DMS53 (cell line): ENCODE measurements around the gene MYCBP.
A peak's percentile ranks its signal among the peaks of the same experiment; 100 is the strongest.

Experiments used
- DNase-seq: peaks from one replicate; lab custom pipeline; 2025; lab: John Stamatoyannopoulos, UW

MYCBP gene

DNA sequence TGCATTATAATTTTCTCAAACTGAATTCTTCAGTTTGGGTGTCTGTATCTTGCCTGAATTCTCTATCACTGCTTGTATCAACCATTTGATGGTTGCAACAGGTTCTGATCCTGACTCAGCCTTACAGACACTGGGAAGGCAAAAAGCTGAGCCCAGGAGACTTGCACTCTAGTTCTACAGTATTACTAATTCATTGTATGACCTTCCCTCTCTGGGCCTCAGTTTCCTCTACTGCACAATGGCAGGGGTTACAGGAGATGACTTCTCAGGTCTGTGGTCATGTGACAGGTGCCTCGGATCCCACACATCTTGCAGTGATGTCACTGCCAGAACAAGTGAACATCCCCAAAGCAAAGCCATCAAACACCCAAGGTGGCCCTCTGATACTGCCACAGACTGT, 52.3 kb downstream of the MYCBP start:
- DNase-seq: no peak

DNA sequence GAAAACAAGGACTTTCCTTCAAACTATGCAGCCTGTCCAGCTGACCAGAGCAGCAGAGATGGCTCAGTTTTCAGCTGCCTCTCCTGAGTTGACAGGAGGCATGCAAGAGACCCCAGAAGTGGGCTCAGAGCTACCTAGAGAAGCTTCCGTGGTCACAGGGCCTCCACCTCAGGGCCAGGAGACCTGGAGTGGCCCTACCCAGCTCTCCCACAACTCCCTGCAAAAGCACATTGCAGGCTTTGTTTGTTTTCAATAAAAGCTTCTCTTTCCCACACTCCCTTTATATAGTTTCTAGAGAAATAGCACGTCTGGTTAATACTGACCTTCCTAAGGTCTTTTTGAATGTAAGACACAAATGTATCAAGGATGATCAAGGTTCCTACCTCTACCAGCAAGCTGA, 53.6 kb downstream of the MYCBP start:
- no peak for DNase-seq

DNA sequence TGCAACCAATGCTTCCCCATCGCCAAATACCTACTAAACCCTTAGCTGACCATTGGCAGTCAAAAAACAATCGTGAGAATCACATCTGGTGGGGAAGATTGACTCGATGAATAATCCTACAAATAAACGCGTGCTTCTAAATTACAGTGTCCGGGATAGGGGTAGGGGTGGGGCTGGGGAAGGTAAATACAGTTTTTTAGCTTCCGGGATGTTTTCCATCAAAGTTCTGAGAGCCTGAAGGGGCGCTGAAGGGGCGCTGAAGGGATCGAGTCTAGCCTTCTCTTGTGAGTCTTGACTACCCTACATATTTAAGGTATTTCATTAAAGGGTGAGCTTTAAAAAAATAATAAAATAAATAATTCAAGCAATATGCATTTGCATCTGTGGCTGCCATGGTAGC, 54.1 kb downstream of the MYCBP start:
- DNase-seq: no peak

DNA sequence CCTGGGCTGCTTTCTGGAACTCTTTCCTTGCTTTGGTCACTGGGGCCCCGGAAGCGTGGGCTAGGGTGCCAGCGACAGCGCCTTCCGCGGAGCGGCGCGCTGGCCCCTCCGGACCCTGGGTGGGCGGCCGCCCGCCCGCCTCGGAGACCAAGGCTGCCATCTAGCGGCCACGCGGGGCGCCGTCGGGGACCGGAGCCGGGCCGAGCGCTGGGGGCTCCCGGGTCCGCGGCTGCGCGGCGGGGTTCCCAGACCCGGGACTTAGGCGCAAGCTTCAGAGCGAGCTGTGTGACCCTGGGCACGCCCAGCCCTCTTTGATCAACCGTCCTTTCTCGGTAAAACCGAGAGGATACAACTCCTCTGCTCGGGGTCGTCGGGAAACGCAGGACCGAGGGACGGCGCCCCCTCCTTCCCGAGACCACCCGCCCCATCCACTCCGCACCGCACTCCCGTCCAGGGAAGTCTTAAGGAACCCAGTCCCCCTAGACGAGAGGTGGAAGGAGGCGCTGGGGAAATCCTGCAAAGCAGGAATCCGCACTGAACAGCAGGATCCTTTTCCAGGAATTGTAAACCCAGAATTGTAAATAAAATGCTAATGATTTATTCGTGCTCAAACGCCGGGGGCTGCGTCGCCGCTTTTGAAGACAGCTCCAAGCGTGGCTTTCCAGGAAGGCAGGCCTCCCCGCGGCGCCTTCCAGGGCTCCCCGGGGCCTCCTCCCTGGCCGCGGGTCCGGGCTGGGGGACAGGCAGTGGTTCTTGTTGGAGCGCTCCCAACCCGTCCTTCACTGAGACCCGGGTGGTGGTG, 54.8 kb downstream of the MYCBP start:
- peak; percentile 16 for DNase-seq

DNA sequence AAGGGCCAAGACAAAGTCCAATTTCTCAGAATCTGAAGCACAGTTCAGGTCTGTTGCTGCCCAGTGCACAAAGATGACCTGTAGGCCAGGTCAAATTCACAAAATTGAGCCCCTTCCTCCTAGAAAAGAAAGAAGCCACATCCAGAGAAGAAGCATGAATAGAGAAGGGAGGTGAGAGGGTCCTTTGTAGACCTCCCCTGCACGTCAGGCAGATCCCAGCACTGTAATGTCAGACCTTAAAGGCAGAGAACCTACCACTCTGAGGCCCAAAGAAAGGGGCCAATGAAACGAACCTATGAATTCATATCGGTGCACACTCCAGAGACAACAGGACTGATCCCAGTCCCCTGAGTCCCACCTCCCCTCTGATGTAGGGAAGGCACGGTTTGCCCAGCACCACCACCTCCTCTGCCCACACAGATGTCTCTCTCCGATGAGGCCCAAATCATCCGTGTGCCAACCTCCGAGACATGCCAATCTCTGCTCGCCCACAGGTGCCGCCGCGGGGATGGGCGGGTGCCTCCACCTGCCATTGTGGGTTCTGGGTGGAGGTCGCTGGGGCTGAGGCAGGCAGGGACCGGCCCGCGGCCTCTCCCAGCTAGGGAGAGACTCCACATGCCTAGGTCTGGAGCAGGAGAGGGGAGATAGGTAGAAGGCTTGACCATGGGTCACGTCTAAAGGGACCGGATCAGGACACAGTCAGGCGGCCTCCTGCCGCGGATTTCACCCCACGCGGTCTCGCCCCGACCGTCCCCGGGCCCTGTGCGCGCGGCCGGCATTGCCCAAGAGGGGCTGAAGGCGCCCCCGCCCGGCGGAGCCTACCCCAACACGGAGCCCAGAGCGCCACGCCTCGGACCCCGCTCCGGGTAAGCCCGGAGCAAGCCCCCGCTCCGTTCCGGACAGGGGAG, 55.6 kb downstream of the MYCBP start:
- no peak for DNase-seq

DNA sequence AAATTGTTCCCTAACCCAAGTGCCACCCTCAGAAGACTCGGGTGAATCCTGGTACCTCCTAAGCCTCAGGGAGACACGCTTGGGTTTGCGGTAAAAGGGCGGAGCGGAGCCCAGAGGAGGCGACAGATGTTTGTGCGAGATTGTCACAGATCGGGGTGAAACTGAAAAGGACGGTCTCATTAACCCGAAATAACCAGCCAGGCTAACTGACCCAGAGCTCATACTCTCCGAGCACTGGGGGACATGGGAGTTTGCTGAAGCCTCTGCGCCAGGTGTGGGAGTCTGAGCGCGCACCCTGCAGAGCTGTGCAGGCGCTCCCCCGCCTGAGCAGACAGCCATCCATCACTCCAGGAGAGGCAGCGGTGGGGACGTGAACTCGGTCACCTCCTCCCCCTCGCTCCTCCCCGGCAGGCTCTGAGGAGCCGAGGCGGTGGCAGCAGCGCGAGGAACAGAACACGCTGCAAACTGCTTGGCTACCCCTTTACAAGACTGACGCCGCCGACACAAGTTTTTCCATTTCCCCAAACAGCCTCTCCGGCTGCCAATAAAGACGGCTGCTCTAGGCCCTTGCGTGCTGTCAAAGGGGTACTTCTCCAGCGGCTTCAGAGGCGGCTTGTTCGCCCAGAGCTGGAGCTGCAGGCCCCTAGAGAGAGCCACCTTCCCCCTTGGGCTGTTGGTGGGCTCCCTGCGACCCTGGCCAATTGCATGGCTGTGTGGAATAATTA, 57.1 kb downstream of the MYCBP start:
- no peak for DNase-seq

DNA sequence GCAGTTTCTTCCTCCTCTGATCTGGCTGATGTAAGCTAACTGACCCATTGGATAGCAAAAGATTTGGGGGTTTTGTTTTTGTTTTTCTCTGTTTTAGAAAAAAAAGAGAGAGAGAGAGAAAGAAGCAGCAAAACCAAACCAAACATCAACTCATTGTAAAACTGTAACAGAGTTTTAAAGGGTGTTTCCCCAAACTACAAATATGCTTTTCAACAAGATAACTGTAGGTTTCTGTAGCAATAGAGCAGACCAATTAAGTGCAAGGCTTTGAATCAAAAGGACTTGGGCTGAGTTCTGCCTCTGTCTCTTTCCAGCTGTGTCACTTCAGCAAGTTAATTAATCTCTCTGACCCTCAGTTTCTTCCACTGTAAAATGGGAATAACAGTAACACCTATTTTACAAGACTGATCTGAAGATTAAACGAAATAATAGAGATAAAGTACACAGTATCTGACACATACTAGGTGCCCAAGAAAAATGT, 58.1 kb downstream of the MYCBP start:
- no peak for DNase-seq

DNA sequence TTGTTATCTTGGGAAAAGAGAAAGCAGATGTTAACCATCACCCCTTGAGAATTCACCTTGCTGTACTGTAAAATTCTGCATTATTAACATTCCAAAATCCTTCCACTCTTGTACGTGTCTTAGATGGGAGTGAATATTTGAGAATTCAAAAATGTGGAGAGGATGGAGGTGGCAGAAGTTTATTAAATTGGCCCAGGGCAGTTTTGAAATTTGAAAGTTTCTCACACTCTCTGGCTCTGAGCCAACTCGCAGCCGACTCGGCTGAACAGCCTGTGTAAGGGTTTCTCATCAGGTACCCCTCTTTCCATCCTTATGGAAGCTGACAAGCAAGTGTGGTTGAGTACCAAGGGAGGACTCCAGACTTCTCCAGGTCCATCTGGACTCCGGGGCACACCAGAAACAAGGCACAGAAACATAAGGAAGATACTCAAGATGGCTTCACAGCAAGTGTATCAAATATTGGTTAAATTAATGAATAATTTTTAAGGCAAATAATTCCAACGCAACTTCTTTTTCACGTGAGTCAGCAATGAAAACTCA, 58.6 kb downstream of the MYCBP start:
- no peak for DNase-seq

DNA sequence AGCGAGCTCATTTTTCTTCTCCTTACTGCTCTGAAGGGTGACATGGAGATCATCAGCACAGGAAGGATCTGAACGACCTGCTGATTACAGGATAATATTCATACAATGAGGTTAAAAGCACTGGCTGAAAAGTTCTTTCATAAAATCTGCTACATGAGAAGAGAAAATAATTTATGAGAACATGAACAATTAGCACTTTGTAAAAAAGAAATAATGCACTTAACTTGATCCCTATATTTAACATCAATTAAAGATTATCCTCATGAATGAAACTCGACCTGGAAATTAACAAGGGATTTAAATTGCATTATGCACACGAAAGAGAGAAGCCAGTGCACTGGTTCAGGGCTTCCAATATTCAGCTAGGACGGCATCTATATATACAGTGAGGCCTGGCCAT, 60.2 kb downstream of the MYCBP start:
- DNase-seq: no peak
